Testis (tissue), 2 donors: Measurements from ENCODE around the gene SEZ6L2.

Source experiments
- CTCF ChIP-seq, 3 experiments: fragments of 450-650 bp in 2 of 3; fragments of 200-600 bp in 1 of 3; sonication (generic) in 1 of 3; IDR thresholded peaks; one replicate each; pipeline ENCODE4 v1.5.1; 2016 to 2019; ENCODE audit warnings: antibody characterized with exemption in 3 of 3, mild to moderate bottlenecking in 2 of 3, moderate library complexity in 1 of 3
- POLR2A ChIP-seq: fragments of 450-650 bp; IDR thresholded peaks from one replicate; pipeline ENCODE4 v1.6.1; 2017; ENCODE audit warnings: antibody characterized with exemption, mild to moderate bottlenecking, moderate library complexity

GRCh38 chr16:29898804-29899515 lies 390 bp downstream of the SEZ6L2 start:
- no peak for TF ChIP-seq CTCF (IDR thresholded peaks at IDR 0.05)
- TF ChIP-seq POLR2A, result no peak
